CD4-positive, alpha-beta T cell treated with Interferon alpha-2 for 1 hour (primary cell): ENCODE results near the gene CSRNP2.
"Not testable (repeated sequence)": the region's sequence is repeated elsewhere in the genome, so short reads cannot be mapped to it uniquely, and the experiment has no call there.

Source experiments
- DNase-seq, 2 donors: peaks; one replicate each; pipeline ENCODE4 v3.0.0-alpha.2; 2020 to 2022

Gene CSRNP2

GRCh38 chr12:51083126-51083833 is at the start of gene CSRNP2:
Gene CSRNP2, minus strand, starts transcription at chr12:51083596. Its CDS starts 7,035 bp downstream, at chr12:51076561.
- DNase-seq: peak; percentile 96 to 97

- no peak for DNase-seq
These were observed 49.3 kb upstream of the CSRNP2 start for GRCh38 chr12:51132693-51133092.

- no peak for DNase-seq
These were observed 48.5 kb upstream of the CSRNP2 start for GRCh38 chr12:51131745-51132521.

- DNase-seq: no peak
These were observed 45.5 kb upstream of the CSRNP2 start for GRCh38 chr12:51128919-51129318.

GRCh38 chr12:51127050-51127729 is 43.8 kb upstream of the CSRNP2 start:
- DNase-seq: no peak

- no peak for DNase-seq
These were observed 42.9 kb upstream of the CSRNP2 start for GRCh38 chr12:51126297-51126696.

- DNase-seq: no peak
These were observed 41.1 kb upstream of the CSRNP2 start for GRCh38 chr12:51124504-51124903.

GRCh38 chr12:51122844-51123243 is 39.4 kb upstream of the CSRNP2 start:
- no peak for DNase-seq

GRCh38 chr12:51118706-51119105 is 35.3 kb upstream of the CSRNP2 start:
- no peak for DNase-seq

- no peak for DNase-seq
These were observed 32.1 kb upstream of the CSRNP2 start for GRCh38 chr12:51115533-51115932.

GRCh38 chr12:51108136-51108535 is 24.7 kb upstream of the CSRNP2 start:
- DNase-seq: no peak

GRCh38 chr12:51103977-51104376 is 20.6 kb upstream of the CSRNP2 start:
- no peak for DNase-seq

GRCh38 chr12:51098611-51099010 is 15.2 kb upstream of the CSRNP2 start:
- no peak for DNase-seq

GRCh38 chr12:51090705-51091229 is 7.4 kb upstream of the CSRNP2 start:
- no peak for DNase-seq

GRCh38 chr12:51087818-51088217 is 4.4 kb upstream of the CSRNP2 start:
- no peak for DNase-seq

- DNase-seq: no peak
These were observed 3.5 kb upstream of the CSRNP2 start for GRCh38 chr12:51086933-51087332.

- no peak for DNase-seq
These were observed 2.4 kb upstream of the CSRNP2 start for GRCh38 chr12:51085757-51086156.

- DNase-seq: peak in 1 of 2 donors; percentile 20
These were observed 753 bp downstream of the CSRNP2 start for GRCh38 chr12:51082561-51083125.

GRCh38 chr12:51081421-51081820 is 2.0 kb downstream of the CSRNP2 start:
- no peak for DNase-seq

- no peak for DNase-seq
These were observed 3.3 kb downstream of the CSRNP2 start for GRCh38 chr12:51080136-51080535.

- DNase-seq: not testable (repeated sequence)
These were observed 4.5 kb downstream of the CSRNP2 start for GRCh38 chr12:51078866-51079265.

GRCh38 chr12:51078346-51078745 is 5.0 kb downstream of the CSRNP2 start:
- DNase-seq: not testable (repeated sequence)

GRCh38 chr12:51077930-51078329 is 5.5 kb downstream of the CSRNP2 start:
- DNase-seq: no peak
